ENCODE results near the gene MBD3.
A peak's percentile ranks its signal among the peaks of the same experiment; 100 is the strongest.
"Not testable (repeated sequence)": the region's sequence is repeated elsewhere in the genome, so short reads cannot be mapped to it uniquely, and the experiment has no call there.

The MBD3 gene

DNA sequence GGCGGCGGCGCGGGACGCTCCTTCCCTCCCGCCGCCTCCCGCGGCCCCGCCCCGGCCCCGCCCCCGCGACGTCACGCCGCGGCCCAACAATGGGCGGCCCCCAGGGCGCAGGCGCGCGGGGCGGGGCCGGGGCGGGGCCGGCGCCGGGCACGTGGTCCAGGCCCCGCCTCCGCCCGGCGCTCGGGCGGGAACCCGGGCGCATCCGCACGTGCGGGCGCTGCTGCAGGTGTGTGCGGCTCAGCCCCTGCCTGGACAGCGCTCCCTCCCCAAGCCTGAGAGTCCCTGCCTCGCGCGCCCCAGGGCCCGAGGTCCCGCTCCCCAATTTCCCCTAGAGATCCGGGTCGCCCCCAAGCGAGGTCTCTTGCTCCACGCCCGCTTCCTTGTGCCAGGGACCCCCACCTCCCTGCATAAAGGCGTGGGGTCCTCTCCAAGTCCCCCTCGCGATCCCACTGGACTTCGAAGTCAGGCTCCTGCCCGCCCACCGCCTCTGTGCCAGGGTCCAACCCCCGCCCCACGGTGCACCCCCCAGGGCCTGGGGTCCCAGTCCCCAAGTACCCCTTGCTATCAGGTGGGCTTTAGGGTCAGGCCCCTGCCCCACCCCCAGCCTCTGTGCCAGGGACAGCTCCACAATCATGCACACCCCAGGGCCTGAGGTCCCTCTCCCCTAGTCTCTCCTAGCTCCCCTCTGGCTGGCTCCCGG lies 24.2 kb downstream of the MBD3 start, which contains the start of gene MEX3D:
Gene MEX3D (minus strand): TSS at position 6 of the 700 bp plus-strand sequence. CDS start 267 bp downstream, outside the sequence.
- DNase-seq, result peak; percentile 71 to 76

DNA sequence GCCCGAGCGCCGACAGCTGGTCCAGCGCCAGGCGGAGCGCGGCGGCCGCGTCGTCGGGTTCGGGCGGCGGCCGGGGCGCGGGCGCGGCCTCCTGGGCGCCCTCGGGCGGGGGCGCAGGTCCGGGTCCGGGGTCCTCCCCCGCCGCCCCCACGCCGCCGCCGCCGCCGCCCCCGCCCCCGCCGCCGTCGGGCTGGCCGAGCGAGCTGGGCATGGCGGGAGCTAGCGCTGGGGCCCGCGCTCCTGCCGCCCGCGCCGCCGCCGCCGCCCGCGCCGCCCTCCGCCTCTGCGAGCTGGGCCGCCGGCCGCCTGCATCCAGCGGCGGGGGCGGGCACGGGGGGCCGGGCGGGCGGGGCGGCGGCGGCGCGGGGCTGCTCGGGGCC lies 24.8 kb downstream of the MBD3 start:
- DNase-seq, result no peak

DNA sequence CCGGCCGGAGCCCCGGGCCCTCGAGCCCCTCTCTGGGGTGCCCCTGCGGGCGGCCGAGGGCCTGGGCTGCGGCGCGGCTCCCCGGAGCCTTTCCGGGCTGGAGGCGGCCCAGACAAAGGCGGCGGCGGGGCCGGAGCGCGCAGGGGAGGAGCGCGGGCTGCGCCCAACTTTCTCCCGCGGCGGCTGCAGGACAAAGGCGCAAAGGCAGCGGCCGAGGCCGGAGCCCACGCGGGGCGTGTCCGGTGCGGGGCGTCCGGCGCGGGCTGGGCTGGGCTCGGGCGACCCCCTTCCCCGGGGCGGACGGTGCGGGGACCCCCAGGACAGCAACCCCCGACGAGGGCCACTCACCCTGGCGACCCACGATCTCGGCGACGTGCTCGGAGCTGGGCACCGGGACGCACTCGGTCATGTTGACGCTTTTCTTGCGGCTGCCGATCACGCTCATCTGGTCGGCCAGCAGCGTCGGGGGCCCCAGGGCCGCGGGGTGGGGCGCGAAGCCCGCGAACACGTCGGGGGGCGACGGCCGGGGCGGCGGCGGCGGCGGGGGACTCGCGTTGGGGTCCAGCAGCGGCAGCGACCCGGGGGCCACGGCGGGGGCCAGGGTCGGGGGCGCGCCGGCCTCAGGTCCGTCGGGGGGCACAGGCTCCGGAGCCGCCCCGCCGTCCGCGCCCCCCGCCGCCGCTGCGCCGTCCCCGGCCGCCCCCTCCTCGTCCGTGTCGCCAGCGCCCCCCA lies 25.4 kb downstream of the MBD3 start:
- no peak for DNase-seq

DNA sequence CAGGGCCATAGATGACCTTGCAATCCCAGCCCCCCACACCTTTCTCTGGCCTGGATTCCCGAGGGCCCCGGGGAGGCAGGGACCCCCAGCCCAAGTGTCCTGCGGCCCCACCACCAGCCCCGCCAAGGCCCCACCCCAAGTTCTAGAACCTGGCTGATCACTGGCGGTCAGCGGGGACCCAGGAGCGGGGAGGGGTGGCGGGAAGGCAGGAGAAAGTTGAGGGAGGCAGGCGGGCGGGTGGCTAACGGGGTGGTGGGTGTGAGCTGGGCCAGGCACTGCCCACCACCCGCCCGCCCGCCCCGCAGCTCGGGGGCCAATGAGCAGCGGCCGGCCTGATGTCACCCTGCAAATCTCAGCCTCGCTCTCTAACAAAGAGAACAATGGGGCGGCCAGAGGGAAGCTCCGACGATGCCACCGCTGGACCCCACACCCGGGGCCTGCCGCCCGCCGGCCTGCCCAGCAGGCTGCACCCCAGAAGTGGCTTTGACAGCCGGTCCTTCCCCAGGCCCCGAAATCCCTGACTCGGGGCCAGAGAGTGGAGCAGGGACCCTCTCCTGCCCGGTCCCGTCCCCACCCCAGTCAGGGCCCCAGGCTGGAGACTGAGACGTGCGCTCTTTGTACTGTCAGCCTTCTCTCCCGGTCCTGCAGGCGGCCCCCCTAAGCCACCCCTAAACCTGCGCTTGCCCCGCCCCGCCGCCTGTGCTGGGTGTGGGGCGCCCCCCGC lies 26.1 kb downstream of the MBD3 start:
- no peak for DNase-seq

DNA sequence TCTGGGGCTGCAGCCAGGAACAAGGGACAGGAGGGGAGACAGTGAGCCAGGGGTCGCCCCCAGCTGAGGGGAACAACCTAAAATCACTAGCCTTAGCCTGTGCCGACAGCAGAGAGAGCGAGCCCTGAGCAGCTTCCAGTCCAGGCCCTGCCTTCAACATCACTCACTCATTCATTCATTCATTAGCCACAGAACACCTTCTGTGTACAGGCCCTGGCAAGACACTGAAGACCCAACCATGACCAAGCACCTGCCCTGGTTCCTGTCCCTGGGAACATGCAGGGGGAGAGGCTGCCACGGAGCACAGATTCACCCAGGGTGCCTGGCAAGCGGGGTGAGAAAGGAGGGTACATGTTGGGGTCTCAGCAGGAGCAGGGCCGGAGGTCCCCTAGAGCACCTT lies 29.4 kb downstream of the MBD3 start:
- no peak for DNase-seq

DNA sequence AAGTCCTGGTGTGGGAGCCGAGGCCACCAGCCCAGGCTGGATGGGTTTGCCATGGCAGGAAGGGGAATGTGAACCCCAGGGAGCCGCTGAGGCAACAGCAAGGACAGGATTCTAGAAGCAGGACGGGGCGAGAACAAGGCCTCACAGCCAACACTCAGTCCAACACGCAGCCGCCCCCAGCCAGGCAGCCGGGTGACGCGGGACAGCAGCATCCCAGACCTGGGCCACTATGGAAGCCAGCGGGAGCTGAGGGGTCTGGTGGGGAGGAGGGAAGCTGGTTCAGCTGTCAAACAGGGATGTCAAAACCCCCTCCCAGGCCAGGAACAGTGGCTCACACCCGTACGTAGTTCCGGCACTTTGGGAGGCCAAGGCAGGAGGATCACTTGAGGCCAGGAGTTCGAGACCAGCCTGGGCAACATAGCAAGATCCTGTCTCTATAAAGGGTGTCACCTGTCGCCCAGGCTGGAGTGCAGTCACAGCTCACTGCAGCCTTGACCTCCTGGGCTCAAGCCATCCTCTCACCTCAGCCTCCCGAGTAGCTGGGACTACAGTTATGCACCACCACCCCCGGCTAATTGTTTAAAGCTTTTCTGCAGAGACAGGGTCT lies 31.3 kb downstream of the MBD3 start:
- no peak for DNase-seq

DNA sequence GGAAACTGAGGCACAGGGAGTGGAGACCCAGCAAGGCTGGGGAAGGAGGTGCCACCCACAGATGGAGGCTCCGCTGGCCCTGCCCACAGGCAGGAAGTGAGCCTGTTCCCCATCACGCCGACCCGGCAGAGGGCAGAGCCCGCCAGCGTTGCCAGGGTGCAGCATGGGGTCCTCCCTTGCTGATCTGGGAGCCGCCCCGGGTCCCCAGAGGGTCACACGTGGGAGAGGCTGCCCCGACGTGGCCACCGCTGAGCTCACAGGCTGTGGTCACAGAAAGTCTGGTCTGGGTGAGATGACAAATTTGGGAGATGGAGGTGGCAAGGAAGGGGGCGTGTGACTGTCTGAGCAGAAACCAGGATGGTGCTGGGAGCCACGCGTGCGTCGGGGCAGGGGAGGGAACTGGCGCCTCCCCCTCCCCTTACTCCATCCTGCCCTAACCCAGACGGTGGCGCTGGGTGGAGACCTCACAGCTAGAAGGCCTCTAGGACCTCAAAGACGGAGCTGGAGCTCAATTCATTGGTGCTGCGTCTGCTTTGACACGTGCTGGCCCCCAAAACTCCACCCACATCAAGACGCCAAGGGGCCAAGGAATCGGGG lies 32.3 kb downstream of the MBD3 start:
- no peak for DNase-seq

DNA sequence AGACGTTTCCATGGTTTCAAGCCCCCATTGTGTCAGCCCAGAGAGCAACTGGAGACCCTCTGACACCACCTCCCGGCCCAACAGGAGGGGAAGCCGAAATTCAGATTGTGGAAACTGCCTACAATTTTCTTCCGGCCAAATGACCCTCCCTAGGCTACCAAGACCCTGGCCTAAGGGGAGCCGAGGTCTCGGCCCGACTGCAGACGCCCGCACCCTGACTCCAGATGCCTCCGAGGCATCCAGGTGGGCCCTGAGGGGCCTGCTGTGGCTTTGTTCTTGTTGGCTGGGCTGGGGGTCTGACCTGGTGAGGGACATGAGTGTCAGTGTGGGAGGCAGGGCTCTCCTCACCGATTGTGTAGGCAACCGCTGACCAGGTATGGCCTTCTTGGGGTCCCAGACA lies 34.1 kb downstream of the MBD3 start:
- no peak for DNase-seq

DNA sequence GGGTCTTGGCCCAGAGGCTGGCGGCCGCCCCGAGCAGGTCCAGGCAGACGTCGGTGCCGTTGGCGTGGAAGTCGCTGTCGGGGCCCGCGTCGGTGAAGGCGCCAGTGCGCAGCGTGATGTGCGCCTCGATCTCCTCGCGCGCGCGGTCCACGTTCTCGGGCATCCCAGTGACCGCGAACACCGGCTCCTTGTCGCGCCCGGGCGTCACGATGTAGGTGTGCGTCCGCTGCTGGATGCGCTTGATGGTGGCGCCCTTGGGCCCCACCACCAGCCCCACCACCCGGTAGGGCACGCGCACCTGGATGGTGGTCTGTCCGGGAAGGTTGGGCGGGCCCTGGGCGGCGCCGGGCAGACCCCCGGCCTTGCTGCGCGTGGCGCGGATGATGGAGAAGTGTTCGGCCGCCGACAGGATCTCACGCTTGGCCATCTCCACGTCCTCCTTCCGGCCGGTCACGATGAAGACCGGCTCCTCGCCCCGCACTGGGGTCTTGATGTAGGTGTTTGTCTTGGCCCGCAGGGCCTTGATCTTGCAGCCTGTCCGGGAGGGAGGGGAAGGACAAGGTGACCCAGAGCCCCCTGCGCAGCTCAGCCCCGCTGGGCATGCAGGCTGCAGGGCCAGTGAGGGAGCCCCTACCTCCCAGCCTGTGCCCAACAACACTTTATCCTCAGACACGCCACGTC lies 36.1 kb downstream of the MBD3 start:
- DNase-seq, result no peak

DNA sequence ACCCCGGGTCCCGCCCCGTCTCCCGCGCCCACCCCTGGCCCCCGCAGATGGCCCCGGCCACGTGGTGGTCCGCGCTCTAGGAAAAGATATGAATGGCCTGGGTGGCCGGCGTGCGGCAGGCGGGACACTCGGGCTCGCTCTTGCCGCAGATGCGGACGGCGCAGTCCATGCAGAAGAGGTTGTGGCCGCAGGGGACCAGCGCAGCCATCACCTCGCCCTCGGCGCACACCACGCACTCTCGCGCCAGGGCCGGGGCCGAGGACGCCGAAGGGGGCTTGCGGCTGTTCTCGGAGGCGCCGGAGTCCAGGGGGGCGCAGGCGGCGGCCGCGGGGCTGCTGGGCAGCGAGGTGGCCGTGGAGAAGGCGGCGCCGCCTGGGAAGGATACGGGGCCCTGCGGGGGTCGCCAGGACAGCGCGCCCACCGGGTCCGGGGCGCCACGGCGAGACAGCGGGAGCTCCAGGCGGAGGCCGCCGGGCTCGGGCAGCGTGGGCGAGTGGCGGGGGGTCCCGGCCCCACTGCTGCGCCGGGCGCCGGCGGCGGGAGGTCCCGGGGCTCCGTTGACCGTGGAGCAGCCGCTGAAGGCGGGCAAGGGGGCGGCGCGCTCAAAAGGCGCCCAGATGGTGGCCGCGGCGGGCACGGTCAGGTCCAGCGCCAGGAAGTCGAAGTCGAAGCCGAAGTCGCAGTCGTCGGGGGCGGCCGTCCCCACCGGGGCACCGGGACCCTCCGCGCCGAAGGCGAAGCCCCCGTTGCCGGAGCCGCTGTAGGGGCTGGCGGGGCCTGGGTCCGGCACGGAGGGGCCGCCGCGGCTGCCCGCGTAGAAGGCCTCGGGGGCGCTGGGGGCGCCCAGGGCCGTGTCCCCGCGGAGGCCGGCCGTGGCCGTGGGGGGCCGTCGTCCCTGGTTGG lies 36.9 kb downstream of the MBD3 start:
- DNase-seq, result no peak

DNA sequence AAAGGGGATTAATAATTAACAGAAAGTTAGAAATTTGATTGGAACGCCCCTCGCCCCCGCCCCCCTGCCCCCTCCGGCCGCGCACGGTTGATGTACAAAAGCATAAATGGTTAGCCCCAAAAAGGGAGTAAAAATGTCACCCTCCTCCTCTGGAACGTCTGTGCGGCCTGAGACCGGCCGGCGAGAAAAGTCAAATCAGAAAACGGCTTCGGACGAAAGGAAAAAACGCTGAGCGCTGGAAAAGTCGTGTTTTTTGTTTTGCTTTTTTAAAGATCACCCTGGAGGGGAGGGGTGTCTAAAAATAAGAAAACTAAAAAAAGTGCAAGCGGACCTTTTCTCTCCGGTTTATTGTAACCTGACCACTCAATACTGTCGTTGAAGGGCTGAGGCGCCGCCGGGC lies 37.7 kb downstream of the MBD3 start:
- no peak for DNase-seq

DNA sequence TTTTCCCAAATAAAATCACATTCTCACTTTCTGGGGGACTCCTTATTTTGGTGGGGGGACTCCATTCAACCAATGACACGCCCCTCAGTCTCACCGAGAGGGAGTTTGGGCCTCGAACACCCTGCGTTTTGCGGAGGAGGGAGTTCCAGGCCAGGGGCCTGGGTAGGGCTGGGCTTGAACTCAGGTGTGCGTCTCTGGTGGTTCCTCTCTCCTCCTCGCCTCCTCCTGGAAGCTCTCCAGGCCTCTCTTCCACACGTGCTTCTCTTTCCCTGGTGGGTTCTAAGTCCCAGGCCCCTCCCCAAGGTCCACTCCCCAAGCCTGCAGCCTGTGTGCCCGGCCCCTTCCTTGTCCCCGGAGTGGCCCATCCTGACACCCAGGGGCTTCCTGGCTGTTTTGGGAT lies 39.2 kb downstream of the MBD3 start:
- DNase-seq, result no peak

DNA sequence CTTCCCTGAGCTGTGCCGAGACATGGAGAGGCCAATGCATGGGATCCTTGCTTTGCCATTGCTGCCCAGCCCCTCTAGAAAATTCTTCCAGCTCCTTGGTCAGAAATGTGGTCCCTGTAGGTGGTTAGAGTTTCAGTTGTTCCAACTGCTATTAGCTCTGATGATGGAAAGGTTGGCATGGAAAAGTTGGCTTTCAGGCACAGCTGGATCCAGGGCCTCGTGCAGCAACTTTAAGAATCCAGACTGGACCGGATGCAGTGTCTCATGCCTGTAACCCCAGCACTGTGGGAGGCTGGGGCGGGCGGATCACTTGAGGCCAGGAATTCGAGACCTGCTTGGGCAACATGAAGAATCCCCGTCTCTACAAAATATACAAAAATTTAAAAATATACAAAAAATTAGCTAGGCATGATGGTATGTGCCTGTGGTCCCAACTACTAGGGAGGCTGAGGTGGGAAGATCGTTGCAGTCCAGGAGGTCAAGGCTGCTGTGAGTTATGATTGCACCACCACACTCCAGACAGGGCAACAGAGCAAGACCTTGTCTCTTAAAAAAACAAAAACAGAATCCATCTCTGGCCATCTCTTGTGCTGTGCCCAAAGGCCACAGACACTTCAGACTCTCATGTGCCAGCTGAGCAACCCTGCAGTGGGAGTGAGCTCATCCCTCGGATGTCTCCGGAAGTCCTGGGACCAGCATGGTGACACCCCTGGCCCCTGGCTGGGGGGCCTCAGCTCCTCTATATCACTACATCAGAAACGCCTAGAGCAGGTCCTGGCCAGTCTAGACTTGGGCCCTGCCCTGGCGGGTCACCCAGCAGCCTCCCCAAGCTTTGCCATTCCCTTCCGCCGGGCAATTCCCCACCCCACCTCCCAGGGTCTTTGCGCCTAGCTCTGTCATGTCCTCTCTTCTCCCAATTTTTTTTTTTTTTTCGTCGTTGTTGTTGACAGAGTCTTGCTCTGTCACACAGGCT lies 41.3 kb downstream of the MBD3 start:
- no peak for DNase-seq

DNA sequence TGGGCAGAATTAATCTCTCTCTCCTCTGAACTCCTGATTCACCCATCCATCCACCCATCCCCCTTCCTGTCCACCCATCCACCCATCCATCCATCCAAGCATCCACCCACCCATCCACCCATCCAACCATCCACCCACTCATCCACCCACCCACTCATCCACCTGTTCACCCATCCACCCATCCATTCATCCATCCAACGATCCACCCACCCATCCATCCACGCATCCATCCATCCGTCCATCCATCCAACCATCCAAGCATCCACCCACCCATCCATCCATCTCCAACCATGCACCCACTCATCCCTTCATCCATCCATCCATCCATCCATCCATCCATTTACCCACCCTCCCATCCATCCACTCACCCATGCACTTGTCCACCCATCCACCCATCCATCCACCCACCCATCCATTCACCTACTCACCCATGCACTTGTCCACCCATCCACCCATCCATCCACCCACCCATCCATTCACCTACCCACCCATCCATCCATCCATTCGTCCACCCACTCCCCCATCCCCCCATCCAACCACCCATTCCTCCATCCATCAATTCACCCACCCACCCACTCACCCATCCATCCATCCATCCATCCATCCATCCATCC lies 43.2 kb downstream of the MBD3 start:
- no peak for DNase-seq

DNA sequence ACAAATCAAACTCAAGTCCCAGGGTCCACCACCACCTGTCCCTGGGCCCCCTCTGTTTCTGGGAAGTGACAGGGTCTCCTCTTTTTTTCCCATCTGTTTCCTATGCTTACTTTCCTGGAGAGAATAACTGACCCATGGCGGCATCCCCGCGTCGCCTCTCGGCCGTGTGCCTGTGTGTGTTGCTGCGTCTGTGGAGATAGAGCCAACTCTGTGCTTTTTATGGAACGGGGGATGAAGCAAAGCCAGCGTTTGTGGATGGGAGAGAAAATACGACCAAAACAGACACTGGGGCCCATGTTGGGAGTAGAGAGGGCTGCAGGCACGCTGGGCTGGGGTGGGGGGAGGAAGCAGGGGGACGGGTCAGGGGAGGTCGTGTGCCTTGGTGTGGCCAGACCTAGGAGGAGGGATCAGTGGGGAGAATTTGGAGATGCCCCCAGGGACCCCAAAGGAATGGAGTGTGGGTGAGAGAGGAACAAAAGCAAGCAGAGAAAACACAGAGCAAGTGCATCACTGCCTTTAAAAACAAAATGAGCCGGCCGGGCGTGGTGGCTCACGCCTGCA lies 52.2 kb downstream of the MBD3 start:
- no peak for DNase-seq

DNA sequence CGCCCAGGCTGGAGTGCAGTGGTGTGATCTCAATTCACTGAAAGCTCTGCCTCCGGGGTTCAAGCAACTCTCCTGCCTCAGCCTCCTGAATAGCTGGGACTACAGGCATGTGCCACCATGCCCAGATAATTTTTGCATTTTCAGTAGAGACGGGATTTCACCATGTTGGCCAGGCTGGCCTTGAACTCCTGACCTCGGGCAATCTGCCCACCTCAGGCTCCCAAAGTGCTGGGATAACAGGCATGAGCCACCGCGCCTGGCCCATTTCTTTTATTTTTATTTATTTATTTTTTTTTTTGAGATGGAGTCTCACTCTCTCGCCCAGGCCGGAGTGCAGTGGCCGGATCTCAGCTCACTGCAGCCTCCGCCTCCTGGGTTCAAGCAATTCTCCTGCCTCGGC lies 52.9 kb downstream of the MBD3 start:
- DNase-seq, result not testable (repeated sequence)

DNA sequence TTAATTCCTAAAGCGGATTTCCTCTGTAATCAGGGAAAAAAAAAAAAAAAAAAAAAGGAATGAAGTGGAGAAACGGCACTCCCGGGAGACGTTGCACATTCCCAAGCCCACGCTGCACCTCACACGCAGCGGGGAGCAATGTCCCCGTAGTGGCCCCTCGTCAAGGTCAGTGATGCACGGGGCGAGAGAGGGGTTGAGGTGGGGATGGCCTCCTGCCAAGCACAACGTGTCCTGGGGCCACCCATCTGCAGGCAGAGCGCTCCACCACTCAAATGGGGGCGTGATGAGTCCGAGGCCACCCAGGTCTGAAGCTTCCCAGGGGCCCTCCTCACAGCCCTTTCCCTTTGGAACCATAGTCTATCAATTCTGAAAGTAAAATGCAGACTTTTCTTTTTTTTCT lies 53.7 kb downstream of the MBD3 start:
- no peak for DNase-seq

DNA sequence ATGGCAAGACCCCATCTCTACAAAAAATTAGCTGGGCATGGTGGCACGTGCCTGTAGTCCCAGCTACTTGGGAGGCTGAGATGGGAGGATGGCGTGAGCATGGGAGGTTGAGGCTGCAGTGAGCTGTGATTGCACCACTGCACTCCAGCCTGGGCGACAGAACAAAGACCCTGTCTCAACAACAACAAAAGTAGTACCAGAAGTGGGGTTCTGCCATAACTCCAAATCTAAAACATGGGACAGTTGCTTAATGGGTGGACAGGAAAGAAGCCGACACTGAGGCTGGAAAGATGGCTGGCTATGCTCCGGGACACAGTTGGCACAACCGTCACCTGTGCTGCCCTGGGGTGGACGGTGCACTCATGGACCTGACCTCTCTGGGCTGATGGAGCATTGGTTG lies 57.0 kb downstream of the MBD3 start:
- not testable (repeated sequence) for DNase-seq

DNA sequence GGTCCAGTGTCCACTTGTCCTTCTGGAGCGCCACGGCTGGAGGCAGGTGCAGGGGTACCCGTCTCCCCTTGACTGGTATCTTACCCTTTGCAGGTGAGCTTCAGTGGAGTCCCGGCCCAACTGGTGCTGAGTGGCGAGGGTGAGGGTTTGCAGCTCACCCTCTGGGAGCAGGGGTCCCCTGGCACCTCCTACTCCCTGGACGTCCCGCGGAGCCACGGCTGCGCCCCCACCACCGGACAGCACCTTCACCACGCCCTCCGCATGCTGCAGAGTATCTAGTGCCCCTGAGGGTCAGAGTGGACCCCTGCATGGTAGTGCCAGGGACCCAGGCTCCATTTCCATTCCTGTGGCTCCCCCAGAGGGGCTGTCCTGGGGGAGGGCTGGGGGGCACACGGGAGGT lies 57.7 kb downstream of the MBD3 start:
- no peak for DNase-seq

All from activated CD4-positive, alpha-beta T cell treated with anti-CD3 and anti-CD28 coated beads, Interleukin-2, amount 50 U/mL, for 4 hours (primary cell).